T-helper 2 cell treated with Interferon-gamma antibody and Interleukin-4, amounts not matched to agents 5 μg/mL and 100 μg/mL, for 36 hours (primary cell): ENCODE data around the gene HECW1.

Source experiments
- DNase-seq: peaks from one replicate; pipeline ENCODE4 v3.0.0; 2021; ENCODE audit warnings: low spot score
- H3K27ac Mint-ChIP-seq: one replicate; pipeline ENCODE4 v1.8.0; 2021; ENCODE audit warnings: mild to moderate bottlenecking, mixed read lengths
- H3K27me3 Mint-ChIP-seq: one replicate; pipeline ENCODE4 v1.8.0; 2021; ENCODE audit warnings: low read depth, mixed read lengths
- H3K36me3 Mint-ChIP-seq: one replicate; pipeline ENCODE4 v1.8.0; 2021; ENCODE audit warnings: low read depth, mixed read lengths
- H3K4me1 Mint-ChIP-seq: one replicate; pipeline ENCODE4 v1.8.0; 2021; ENCODE audit warnings: low read depth, mixed read lengths
- H3K4me3 Mint-ChIP-seq: one replicate; pipeline ENCODE4 v1.8.0; 2022; ENCODE audit warnings: mild to moderate bottlenecking, moderate library complexity, mixed read lengths
- H3K9me3 Mint-ChIP-seq: one replicate; pipeline ENCODE4 v1.8.0; 2021; ENCODE audit warnings: mixed read lengths

Gene HECW1

GRCh38 chr7:43351683-43352082 lies 239.2 kb downstream of the HECW1 start:
- Mint-ChIP-seq H3K27me3 (peaks cover 18% of the 10 kb centered on the region), H3K4me3 (no peak overlapping the region), H3K27ac (no peak overlapping the region), H3K36me3 (no peaks in the 10 kb centered on the region), H3K4me1 (no peaks in the 10 kb centered on the region), H3K9me3 (peaks cover 12% of the 10 kb centered on the region)
- no peak for DNase-seq

DNA sequence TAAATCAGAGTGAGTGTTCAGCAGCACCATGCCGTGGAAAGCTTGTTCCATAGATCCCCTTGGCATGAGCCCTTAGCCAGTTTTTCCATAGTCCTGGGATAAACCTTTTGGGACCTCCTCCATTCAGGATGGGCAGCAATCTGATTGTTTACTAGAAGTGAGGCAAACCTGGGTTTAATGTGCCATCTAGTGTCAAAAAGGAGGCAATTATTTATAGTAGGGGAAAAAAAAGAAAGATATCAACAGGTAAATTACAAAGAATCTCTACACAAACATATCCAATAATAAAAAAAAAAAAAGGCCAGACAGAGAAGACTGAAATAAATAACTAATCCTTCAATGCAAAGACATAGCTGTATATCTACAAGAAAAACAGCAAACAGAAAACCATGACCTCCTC lies 241.5 kb downstream of the HECW1 start:
- H3K9me3 Mint-ChIP-seq: peaks cover 12% of the 10 kb centered on the region
- no peak overlapping the region for H3K27ac Mint-ChIP-seq
- H3K4me1 Mint-ChIP-seq: no peaks in the 10 kb centered on the region
- no peak overlapping the region for H3K4me3 Mint-ChIP-seq
- H3K27me3 Mint-ChIP-seq: peaks cover 9% of the 10 kb centered on the region
- H3K36me3 Mint-ChIP-seq: no peaks in the 10 kb centered on the region
- no peak for DNase-seq

- Mint-ChIP-seq H3K27me3 (peaks cover 4% of the 10 kb centered on the region), H3K4me1 (no peaks in the 10 kb centered on the region), H3K36me3 (no peaks in the 10 kb centered on the region), H3K4me3 (no peak overlapping the region), H3K27ac (no peak overlapping the region), H3K9me3 (no peaks in the 10 kb centered on the region)
- no peak for DNase-seq
Measured at GRCh38 chr7:43362652-43363034, 250.2 kb downstream of the HECW1 start.

- no peaks in the 10 kb centered on the region for H3K4me1 Mint-ChIP-seq
- DNase-seq: no peak
- H3K4me3 Mint-ChIP-seq: no peak overlapping the region
- peaks cover 4% of the 10 kb centered on the region for H3K27me3 Mint-ChIP-seq
- no peak overlapping the region for H3K27ac Mint-ChIP-seq
- H3K36me3 Mint-ChIP-seq: no peaks in the 10 kb centered on the region
- no peaks in the 10 kb centered on the region for H3K9me3 Mint-ChIP-seq
Measured at GRCh38 chr7:43363035-43363791, 250.8 kb downstream of the HECW1 start.

DNA sequence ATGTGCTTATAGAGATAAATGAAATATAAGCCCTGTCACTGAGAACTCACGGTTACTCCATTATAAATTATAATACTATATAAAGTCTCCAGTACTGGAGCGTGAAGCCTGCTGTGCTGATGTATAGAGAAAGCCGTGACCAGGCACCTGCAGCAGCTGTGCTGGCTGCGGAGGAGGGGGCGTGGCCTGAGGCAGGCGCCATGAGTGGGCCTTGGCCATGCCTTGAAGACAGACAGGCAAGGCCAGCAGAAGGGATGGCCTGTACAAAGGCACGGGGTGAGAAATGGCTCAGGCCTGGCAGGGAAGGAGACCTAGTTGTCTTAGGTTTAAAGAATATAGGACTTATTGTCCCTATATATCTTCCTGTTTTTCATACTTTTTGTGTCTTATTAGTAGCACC lies 251.9 kb downstream of the HECW1 start:
- Mint-ChIP-seq H3K4me1 (no peaks in the 10 kb centered on the region), H3K36me3 (no peaks in the 10 kb centered on the region), H3K9me3 (no peaks in the 10 kb centered on the region), H3K4me3 (no peak overlapping the region), H3K27me3 (peaks cover 4% of the 10 kb centered on the region), H3K27ac (peak overlapping the region; percentile 28)
- no peak for DNase-seq

- DNase-seq: no peak
- Mint-ChIP-seq H3K4me1 (no peaks in the 10 kb centered on the region), H3K27ac (no peak overlapping the region), H3K9me3 (no peaks in the 10 kb centered on the region), H3K4me3 (no peak overlapping the region), H3K27me3 (peaks cover 2% of the 10 kb centered on the region), H3K36me3 (no peaks in the 10 kb centered on the region)
Measured at GRCh38 chr7:43372676-43373355, 260.4 kb downstream of the HECW1 start.

DNA sequence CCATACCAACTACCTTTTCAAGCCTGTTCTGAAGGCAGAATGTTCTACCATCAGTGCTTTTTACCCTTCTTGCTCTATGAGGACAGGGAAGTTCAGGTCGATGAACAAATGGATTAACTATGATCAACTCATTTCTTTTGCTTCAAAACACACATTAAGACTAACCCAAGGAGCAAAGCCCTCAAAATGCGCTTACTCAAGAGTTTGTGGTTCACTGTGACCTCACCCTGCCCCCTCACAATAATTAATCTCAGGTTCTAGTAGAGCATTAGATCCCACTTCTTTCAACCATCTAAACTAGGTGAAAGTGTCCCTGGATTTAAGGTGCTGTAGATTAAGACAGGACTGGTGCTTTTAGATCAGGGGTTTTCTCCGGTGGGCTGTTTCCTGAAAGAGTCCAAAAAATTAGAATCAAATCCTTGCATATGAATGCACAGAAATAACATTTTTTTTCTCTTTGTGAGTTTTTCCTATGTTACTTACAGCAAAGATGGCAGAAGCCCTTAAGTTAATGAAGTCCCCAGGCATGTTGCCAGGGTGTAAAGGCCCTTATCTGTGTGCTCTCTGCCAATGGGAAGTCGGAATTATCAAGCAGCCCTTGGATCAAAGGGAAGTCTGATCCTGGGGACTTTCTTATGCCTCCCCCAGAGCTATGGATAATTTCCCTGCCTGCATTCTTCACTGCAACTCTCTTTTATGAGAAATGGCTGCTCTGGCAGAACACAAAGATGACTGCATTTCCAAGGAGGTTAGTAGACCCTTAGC lies 264.9 kb downstream of the HECW1 start:
- Mint-ChIP-seq H3K4me1 (no peaks in the 10 kb centered on the region), H3K9me3 (no peaks in the 10 kb centered on the region), H3K36me3 (no peaks in the 10 kb centered on the region), H3K27me3 (no peaks in the 10 kb centered on the region), H3K27ac (no peak overlapping the region), H3K4me3 (no peak overlapping the region)
- no peak for DNase-seq

DNA sequence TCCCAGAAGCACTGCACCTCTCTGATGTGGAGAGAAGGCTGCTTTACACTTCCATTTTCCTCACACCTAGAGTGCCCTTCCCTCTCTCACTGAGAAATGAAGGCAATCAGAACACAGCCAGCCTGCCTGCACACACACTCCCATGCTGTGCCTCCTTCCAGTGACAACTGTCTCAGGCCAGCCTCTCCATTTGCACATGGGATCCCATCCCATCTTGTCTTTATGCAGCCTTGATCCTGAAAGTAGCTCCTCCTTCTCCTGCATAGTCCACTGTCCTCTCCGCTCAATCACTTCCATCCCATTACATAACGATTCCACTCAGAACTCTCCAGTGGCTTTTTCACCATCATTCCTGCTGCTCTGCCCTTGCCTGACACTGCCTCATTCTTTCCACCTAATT lies 266.8 kb downstream of the HECW1 start:
- no peak for DNase-seq
- H3K4me3 Mint-ChIP-seq: no peak overlapping the region
- no peaks in the 10 kb centered on the region for H3K4me1 Mint-ChIP-seq
- no peaks in the 10 kb centered on the region for H3K36me3 Mint-ChIP-seq
- H3K27ac Mint-ChIP-seq: no peak overlapping the region
- no peaks in the 10 kb centered on the region for H3K27me3 Mint-ChIP-seq
- no peaks in the 10 kb centered on the region for H3K9me3 Mint-ChIP-seq

DNA sequence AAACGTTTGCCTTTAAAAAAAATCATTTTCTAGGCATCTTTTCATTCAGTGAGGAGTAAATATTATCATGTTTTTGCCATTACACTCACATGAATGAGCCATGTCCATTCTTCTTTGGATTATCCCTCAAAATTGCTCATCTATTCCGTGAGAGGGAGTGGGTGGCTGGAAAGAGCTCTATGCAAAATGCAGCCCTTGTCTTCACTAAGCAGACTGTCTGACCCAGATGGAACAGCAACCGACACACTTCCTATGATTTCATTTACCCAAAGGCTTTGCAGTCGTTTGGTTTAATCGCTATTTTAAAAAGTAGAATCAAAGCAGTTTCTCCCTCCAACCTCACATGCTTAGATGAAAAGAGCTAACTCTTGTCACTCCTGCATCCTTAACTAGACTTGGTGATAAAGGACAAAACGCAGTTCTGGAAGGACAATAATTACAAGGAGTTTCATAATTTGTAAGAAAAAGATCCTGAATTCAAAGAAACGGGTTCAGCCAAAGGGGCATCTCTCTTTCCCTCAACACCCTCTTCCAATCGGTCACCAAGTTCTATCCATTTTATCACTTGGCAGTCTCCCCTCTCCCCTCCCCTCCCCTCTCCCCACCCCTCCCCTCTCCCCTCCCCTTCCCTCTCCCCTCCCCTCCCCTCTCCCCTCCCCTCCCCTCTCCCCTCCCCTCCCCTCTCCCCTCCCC lies 272.3 kb downstream of the HECW1 start:
- Mint-ChIP-seq H3K27ac (no peak overlapping the region), H3K27me3 (no peaks in the 10 kb centered on the region), H3K36me3 (no peaks in the 10 kb centered on the region), H3K9me3 (peaks cover 8% of the 10 kb centered on the region), H3K4me1 (peaks cover 4% of the 10 kb centered on the region), H3K4me3 (no peak overlapping the region)
- DNase-seq: no peak

- DNase-seq: no peak
- no peak overlapping the region for H3K4me3 Mint-ChIP-seq
- H3K27ac Mint-ChIP-seq: no peak overlapping the region
- no peaks in the 10 kb centered on the region for H3K36me3 Mint-ChIP-seq
- peaks cover 8% of the 10 kb centered on the region for H3K9me3 Mint-ChIP-seq
- H3K4me1 Mint-ChIP-seq: peaks cover 4% of the 10 kb centered on the region
- no peaks in the 10 kb centered on the region for H3K27me3 Mint-ChIP-seq
Measured at GRCh38 chr7:43385309-43385680, 272.8 kb downstream of the HECW1 start.

- no peaks in the 10 kb centered on the region for H3K36me3 Mint-ChIP-seq
- no peaks in the 10 kb centered on the region for H3K27me3 Mint-ChIP-seq
- DNase-seq: no peak
- H3K9me3 Mint-ChIP-seq: peaks cover 8% of the 10 kb centered on the region
- H3K27ac Mint-ChIP-seq: no peak overlapping the region
- no peak overlapping the region for H3K4me3 Mint-ChIP-seq
- H3K4me1 Mint-ChIP-seq: peaks cover 4% of the 10 kb centered on the region
Measured at GRCh38 chr7:43385856-43386255, 273.4 kb downstream of the HECW1 start.

DNA sequence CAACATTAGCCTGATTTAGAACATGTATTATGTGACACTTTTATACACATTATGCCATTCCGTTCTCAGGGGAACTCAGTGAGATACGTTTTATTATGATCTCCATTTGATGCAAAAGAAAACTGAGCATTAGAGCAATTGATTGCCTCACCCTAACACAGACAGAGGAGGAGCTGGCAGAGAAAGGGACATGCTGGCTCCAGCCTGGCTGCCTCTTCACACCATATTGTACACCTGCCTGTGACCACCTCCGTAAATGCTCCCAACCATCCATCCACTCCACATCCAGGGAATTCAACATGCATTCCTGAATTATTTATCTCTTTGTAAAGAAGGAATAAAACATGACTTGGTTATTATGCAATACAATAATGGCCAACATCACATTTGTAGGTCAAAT lies 275.5 kb downstream of the HECW1 start:
- Mint-ChIP-seq H3K4me3 (no peak overlapping the region), H3K4me1 (peaks cover 4% of the 10 kb centered on the region), H3K27me3 (no peaks in the 10 kb centered on the region), H3K9me3 (peaks cover 8% of the 10 kb centered on the region), H3K36me3 (no peaks in the 10 kb centered on the region), H3K27ac (no peak overlapping the region)
- no peak for DNase-seq

DNA sequence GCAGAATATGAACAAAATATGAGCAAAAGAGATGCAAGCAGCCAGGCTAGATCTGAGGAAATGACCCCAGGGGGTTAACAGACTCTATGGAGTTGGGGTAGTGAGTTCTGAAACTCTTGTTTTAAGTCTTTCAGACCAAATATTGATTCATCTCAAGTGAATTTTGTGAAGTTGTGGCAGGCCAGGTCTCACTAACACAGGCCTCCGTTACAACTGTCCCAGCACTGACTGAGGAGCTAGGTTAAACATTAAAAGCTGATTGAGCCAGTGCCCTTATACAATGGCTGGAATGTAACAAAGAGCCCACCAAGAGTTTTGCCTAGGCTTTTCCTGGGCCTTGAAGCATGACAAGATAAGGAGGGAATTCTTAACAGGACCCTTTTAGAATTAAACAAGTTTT lies 278.1 kb downstream of the HECW1 start:
- DNase-seq: no peak

GRCh38 chr7:43391518-43391917 lies 279.1 kb downstream of the HECW1 start:
- H3K4me3 Mint-ChIP-seq: no peak overlapping the region
- H3K4me1 Mint-ChIP-seq: no peaks in the 10 kb centered on the region
- no peaks in the 10 kb centered on the region for H3K36me3 Mint-ChIP-seq
- H3K9me3 Mint-ChIP-seq: no peaks in the 10 kb centered on the region
- no peak for DNase-seq
- peaks cover 8% of the 10 kb centered on the region for H3K27me3 Mint-ChIP-seq
- no peak overlapping the region for H3K27ac Mint-ChIP-seq

More for the DNA sequence above, 278.1 kb downstream of the HECW1 start:
- H3K4me1 Mint-ChIP-seq: peaks cover 4% of the 10 kb centered on the region
- H3K27me3 Mint-ChIP-seq: peaks cover 8% of the 10 kb centered on the region
- H3K9me3 Mint-ChIP-seq: peaks cover 8% of the 10 kb centered on the region
- no peak overlapping the region for H3K27ac Mint-ChIP-seq
- H3K4me3 Mint-ChIP-seq: no peak overlapping the region
- no peaks in the 10 kb centered on the region for H3K36me3 Mint-ChIP-seq
